ENCODE measurements around the gene RTBDN.

DNA sequence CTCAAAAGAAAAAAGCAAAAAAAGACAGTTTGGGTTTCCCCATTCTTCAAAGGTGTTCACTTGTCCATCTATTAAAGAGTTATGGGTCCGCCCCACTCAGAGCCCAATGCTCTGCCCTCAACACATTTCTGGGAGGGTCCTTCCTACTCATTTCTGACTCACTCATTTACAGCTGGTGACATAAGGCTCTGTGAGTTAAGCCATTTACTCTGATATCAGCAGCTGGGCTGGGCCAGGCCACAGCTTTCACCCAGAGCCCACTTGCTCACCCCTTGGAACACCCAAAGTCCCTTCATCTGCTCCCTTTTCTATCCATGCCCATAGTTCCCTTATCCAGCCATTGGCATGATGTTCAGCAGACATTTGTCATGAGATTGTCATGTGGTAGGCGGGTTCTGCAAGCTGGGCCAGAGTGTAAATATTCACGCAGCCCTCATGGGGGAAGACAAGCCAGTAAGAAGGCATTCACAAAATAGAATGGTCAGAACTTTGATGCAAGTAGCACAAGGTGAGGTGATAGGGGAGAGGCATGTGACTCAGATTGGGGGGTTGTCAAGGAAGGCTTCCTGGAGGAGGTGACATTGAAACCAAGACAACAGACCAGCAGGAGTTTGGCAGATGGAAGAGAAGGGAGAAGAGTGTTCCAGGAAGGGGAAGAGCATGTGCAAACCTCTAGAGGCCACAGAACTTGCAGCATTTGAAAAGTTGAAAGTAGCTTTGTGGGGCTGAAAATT is 9.8 kb upstream of the RTBDN start:
- no peak for TF ChIP-seq POLR2A (IDR thresholded peaks at IDR 0.05)
- TF ChIP-seq, protein P1, sequence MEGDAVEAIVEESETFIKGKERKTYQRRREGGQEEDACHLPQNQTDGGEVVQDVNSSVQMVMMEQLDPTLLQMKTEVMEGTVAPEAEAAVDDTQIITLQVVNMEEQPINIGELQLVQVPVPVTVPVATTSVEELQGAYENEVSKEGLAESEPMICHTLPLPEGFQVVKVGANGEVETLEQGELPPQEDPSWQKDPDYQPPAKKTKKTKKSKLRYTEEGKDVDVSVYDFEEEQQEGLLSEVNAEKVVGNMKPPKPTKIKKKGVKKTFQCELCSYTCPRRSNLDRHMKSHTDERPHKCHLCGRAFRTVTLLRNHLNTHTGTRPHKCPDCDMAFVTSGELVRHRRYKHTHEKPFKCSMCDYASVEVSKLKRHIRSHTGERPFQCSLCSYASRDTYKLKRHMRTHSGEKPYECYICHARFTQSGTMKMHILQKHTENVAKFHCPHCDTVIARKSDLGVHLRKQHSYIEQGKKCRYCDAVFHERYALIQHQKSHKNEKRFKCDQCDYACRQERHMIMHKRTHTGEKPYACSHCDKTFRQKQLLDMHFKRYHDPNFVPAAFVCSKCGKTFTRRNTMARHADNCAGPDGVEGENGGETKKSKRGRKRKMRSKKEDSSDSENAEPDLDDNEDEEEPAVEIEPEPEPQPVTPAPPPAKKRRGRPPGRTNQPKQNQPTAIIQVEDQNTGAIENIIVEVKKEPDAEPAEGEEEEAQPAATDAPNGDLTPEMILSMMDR (IDR thresholded peaks at IDR 0.05): no peak
